ENCODE measurements around the gene OR1D2.

DNA sequence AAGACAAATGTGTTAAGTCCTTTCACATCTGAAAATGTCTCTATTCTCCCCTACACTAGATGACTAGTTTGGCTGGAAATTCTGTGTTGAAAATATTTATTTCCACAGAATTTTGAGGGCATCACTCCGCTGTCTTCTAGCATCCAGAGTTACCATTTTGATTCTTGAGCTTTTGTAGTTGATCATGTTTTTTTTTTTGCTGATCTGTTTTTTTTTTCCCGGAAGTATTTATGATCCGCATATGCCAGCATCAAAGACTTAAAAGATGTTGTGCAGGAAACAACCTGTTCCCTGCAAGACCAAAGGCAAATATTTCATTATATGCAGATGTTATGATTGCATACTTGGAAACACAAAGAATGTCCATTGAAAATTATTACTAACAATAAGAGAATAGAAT is 57.5 kb downstream of the OR1D2 start:
- TF ChIP-seq, protein P1, sequence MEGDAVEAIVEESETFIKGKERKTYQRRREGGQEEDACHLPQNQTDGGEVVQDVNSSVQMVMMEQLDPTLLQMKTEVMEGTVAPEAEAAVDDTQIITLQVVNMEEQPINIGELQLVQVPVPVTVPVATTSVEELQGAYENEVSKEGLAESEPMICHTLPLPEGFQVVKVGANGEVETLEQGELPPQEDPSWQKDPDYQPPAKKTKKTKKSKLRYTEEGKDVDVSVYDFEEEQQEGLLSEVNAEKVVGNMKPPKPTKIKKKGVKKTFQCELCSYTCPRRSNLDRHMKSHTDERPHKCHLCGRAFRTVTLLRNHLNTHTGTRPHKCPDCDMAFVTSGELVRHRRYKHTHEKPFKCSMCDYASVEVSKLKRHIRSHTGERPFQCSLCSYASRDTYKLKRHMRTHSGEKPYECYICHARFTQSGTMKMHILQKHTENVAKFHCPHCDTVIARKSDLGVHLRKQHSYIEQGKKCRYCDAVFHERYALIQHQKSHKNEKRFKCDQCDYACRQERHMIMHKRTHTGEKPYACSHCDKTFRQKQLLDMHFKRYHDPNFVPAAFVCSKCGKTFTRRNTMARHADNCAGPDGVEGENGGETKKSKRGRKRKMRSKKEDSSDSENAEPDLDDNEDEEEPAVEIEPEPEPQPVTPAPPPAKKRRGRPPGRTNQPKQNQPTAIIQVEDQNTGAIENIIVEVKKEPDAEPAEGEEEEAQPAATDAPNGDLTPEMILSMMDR (IDR thresholded peaks at IDR 0.05; ENCODE audit: extremely low read depth in 1 of 2, insufficient read depth in 1 of 2, low read depth in 1 of 2, low read length in 2 of 2), result no peak
- TF ChIP-seq POLR2A (IDR thresholded peaks at IDR 0.05; ENCODE audit: low read depth, low read length), result no peak
- TF ChIP-seq EZH2 (IDR thresholded peaks at IDR 0.05; ENCODE audit: borderline replicate concordance, low read depth, low read length, severe bottlenecking), result no peak
- TF ChIP-seq, protein P2, sequence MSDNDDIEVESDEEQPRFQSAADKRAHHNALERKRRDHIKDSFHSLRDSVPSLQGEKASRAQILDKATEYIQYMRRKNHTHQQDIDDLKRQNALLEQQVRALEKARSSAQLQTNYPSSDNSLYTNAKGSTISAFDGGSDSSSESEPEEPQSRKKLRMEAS (IDR thresholded peaks at IDR 0.05; ENCODE audit: insufficient read depth, insufficient read length), result no peak
- TF ChIP-seq GATA2 (IDR thresholded peaks at IDR 0.05; ENCODE audit: insufficient read depth, insufficient read length, low read depth, low read length), result no peak
- no peak for TF ChIP-seq POLR2AphosphoS5 (IDR thresholded peaks at IDR 0.05; ENCODE audit: insufficient read depth, low read depth, low read length)
- no peak for TF ChIP-seq MYC (IDR thresholded peaks at IDR 0.05; ENCODE audit: low read depth, low read length)
